A549 treated with dexamethasone at 1 μM for 4 hours (cell line): ENCODE data around the gene MDC1. TPM values are rescaled to one million over a fixed set of nuclear protein-coding genes. Genes with fewer than 3 reads are reported as not detected.

Source experiments
- total RNA-seq: library from RNA; stranded (reverse); fragments of 200-300 nt; extraction: Qiagen RNA extraction; gene quantifications from 5 replicates; pipeline ENCODE4 v1.2.3, GENCODE V29; 2022

MDC1 gene, protein sequence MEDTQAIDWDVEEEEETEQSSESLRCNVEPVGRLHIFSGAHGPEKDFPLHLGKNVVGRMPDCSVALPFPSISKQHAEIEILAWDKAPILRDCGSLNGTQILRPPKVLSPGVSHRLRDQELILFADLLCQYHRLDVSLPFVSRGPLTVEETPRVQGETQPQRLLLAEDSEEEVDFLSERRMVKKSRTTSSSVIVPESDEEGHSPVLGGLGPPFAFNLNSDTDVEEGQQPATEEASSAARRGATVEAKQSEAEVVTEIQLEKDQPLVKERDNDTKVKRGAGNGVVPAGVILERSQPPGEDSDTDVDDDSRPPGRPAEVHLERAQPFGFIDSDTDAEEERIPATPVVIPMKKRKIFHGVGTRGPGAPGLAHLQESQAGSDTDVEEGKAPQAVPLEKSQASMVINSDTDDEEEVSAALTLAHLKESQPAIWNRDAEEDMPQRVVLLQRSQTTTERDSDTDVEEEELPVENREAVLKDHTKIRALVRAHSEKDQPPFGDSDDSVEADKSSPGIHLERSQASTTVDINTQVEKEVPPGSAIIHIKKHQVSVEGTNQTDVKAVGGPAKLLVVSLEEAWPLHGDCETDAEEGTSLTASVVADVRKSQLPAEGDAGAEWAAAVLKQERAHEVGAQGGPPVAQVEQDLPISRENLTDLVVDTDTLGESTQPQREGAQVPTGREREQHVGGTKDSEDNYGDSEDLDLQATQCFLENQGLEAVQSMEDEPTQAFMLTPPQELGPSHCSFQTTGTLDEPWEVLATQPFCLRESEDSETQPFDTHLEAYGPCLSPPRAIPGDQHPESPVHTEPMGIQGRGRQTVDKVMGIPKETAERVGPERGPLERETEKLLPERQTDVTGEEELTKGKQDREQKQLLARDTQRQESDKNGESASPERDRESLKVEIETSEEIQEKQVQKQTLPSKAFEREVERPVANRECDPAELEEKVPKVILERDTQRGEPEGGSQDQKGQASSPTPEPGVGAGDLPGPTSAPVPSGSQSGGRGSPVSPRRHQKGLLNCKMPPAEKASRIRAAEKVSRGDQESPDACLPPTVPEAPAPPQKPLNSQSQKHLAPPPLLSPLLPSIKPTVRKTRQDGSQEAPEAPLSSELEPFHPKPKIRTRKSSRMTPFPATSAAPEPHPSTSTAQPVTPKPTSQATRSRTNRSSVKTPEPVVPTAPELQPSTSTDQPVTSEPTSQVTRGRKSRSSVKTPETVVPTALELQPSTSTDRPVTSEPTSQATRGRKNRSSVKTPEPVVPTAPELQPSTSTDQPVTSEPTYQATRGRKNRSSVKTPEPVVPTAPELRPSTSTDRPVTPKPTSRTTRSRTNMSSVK (N-terminal part only)
- 12.9 to 19.2 TPM (median 17.7 TPM) in 5 replicates for total RNA-seq

DNA sequence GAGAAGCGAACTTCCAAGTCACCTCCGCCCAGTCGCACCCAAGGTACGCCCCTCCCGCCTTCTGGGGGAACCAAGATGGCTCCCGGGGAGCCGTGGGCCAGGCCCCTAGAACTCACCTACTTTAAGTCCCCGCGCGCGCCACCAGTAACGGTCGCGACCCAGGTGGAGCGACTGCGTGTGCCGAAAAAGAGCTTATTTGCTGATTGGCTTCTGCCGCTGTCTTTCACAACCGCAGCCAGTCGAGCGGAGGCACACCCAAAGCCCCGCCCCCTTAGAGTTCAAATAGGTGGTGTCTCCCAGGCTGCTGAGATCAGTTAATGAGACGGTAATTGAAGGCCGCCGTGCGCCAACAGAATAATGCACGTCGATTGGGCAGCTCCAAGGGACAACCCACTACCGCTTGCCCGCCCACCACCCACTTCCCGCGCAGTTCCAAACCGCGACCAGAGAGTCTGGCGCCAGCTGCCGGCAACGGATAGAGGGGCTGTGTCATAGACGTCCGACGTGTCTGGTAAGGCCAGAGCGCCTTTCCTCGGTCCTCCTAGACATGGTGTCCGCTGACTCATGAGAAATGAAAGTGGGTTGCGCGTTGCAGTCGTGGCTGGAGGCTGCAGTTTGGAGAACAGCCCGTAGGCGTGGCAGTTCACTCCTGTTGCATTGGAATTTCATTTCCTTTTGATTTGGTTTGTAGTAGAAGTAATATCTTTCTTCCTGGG is at the start of gene MDC1:
TSS of gene MDC1 (minus strand) at position 153 of the 716 bp plus-strand sequence. CDS start 2,106 bp downstream, outside the sequence.

DNA sequence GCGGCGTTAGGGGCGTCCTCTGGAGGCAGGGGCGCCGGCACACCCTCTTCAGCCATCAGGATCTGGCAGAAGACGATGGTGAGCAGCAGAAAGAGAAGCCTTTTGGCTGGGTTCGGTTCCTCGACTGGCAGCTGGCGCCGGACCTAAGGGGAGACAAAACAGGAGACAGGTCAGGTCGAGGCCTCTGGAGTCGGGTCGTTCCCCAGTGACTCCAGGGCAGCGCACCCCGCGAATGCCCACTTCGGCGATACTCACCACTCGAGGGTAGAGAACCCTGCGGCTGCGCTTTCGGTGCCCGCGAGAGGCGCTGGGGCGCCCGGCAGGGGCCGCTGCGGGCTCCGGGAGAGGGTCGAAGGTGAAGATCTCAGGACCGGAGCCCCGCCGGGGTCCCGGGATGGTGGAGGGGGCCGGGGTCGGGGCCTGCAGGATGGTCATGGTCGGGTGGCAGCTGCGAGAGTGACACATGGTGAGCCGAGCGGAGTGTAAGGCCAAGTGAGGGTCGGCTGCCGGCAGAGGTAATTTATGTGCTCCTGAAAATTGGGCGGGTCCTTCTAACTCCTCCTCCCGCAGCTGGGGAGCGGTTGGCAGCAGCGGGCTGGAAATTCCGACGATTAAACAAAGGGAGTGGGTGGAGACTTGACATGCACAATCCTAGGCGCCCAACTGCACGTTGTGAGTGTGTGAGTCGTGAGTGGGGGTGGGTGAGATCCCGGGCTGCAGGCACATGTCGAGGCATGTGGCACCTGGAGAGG is 27.1 kb upstream of the MDC1 start, which contains the start of gene IER3:
TSS of gene IER3 (minus strand) at position 494 of the 752 bp plus-strand sequence. CDS start at position 465, 29 bp downstream.

DNA sequence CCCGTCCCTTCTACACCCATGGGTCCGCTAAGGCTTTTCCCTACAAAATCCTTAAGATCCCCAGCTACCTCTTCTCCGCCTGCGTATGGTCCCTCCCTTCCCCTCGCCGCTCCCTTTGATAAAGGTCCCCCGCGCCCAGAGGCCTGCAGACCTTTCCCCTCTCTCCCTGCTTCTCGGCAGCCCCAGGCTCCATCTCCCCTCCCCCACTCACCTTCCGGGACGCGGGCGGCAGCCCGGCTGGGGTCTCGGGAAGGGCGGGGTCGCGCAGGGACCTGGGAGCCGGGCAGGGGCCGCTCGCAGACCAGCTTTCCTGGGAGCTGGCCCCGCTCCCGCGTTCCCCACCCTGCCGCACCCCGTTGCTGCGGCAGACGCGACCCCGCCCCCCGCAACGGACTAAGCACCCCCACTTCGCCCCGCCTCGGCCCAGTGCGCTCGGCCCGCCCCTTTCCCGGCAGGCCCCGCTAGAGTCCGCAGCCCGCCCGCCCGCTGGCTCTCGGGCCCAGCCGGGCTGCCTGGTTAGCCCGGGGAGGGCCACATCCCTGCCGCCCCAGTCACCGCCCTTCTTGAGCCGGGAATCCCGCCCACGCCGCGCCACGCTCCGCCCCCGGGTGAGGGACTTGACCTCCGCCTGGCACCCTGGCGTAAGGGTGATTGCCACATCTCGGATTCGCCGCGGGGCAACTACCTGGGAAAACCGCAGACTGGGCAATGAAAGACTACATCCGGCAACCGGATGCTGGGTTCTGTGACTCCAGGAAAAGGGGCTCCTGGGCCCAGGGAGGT is 25.4 kb upstream of the MDC1 start, which contains the start of gene FLOT1:
TSS of gene FLOT1 (minus strand) at position 372 of the 783 bp plus-strand sequence. CDS start 498 bp downstream, outside the sequence.

DNA sequence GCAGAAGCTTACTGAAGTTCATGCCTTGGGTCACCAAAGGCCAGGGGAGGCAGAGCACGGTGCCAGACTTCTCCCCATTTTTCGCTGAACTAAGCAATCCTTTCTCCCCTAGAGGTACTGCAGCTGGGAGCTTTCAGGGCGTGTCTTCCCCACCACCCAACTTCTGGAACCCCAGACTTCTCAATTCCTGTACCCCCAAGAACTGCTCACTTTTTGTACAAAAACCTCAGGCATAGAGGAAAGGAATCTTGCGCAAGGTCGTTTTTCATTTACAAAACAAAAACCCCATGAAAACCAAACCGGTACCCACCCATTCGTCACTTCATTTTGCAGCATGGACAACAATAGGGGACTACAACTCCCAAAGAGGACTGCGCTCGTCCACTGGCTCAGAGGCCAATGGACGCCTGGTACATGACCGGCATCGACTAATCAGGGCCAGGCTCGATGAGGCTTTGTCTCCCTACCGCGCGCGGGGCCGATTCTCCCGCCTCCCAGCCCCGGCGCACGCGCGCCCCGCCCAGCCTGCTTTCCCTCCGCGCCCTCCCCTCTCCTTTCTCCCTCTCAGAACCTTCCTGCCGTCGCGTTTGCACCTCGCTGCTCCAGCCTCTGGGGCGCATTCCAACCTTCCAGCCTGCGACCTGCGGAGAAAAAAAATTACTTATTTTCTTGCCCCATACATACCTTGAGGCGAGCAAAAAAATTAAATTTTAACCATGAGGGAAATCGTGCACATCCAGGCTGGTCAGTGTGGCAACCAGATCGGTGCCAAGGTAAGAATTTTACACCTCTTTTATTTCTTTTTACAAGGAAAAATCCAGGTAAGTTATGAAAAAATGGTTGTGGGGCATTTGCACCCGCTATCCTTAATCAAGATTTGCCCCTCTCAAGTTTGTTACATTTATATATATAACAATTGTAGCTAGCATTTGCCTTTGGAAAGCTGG is 3.0 kb upstream of the MDC1 start, which contains the start of gene TUBB:
TSS of gene TUBB (plus strand) at position 562 of the 947 bp plus-strand sequence. CDS start at position 717, 155 bp downstream.

DNA sequence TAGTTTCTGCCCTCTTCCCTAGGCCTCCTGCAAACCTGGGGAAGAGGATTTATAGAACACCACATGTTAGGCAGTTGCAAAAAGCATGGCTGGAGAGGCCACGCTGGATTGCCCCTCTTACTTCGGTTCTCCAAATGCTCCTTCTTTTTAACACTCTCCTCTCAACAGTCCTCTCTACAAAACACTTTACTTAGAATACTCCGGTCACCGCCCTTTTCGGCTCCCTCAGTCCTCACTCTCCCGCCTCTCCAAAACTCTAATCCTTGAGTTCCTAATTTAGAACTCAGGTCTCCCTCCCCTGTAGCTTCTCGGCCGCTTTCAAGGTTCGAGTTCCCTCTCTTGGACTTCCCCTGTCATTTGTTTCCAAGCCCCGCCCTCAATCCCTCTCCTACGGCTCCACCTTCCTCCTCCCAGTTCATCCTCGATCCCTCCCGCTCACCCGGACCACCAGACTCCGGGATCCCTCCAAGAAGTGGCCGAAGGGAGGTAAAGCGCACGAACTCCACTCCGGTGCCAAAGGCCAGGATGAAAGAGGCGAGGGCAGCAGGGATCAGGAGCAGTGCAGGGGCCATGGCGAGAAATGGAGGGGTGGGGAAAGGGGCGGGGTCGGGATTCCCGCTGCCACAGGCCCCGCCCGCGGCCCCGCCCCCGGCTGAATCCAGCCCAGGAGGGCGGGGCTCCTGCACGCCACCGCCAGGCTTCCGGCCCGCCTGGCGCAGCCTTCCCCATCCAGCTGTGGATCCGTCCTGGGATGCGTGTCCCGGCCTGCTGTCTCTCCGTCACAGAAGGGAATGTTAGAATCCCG is 26.5 kb downstream of the MDC1 start, which contains the start of gene NRM:
TSS of gene NRM (minus strand) at position 582 of the 805 bp plus-strand sequence. CDS start at position 572, 10 bp downstream.

DNA sequence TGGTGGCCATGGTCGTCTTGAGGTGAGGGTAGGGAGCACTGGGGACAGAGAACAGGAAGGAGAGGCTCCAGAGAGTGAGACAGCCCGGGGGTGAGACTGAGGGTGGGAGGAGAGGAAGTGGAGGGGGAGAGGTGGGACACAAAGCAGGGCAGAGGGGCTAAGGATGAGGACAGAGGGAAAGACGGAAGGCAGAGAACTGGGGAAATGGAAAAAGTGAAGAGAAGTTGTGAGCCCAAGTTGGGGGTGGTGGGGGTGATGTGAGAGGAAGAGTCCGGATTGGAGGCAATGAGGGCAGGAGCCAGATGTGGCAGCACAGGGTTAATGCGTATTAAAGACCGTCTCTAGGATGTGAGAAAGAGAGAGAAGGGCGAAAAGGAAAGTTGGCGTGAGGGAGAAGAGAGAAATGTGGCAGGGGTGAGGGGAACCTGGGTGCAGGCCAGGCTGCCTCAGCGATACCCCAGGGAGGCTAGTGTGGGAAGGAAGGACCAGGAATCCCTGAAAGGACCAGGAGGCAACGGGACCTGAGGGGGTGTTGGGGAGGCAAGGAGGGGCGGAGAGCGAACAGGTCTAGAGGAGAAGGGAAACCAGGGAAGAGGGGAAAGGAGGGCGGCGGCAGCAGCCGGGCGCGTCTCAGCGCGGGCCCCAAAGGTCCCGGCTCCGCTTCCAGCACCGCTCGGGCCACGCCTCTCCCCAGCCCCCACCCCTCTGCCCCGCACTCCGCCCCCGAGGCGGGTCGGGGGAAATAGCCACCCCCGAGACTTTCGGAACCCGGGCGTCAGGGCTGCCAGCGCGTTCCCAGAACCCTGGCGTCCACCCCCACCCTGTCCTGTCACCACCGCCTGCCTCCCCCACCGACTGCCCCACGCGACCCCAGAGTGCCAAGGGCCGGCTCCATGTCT is 30.8 kb downstream of the MDC1 start, which contains the start of gene PPP1R18:
TSS of gene PPP1R18 (minus strand) at position 637 of the 899 bp plus-strand sequence. CDS start at position 10, 627 bp downstream.

DNA sequence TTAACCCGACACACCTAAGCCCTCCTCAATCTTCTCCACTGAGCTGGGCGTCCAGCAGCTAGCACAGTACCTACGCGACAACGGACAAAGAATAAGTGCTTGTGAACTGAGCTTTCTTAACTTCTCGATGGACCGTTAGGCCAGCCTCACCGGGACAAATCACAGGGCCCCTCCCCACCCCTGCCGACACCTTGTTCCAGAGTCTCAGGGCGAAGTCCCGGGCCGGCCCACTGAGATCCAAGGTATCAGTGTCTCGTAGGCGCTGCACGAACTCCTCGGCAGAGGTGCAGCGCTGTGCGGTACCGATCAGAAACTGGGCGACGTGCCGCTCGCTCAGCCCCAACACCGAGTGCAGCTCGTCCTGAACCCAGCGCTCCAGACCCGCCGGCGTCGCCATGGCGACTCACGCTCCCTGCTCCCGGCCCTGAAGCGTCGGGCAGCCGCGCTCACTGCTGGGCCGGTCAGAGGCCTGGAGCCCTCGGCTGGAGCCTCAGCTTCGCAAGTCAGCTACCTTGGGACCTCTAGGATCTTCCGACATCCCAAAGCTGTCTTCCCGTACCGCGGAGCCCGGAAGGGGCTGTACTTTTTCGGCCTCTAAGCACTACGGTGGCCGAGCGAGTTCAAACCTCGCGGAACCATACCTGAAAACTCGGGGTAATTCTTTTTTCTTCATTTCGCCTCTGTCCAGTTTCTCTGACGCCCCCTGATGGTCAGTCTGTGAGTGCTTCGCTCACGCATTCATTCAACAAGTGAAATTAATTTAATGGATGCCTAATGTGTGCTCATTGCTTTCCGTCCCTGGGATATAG is 44.4 kb downstream of the MDC1 start, which contains the start of gene DHX16:
TSS of gene DHX16 (minus strand) at position 562 of the 809 bp plus-strand sequence. CDS start at position 397, 165 bp downstream.

Other genes with a start within 250 kb of the MDC1 start
- 56.3 to 63.3 TPM (median 57.9 TPM) in 5 replicates for gene HLA-E, start 227.8 kb downstream of the MDC1 start, total RNA-seq
- gene GNL1, start 160.8 kb downstream of the MDC1 start, total RNA-seq = 27.1 to 31.7 TPM (median 28.9 TPM) in 5 replicates
- 13.3 to 18.8 TPM (median 18.4 TPM) in 5 replicates for gene PRR3, start 160.0 kb downstream of the MDC1 start, total RNA-seq
- gene ABCF1, start 145.8 kb downstream of the MDC1 start, total RNA-seq = 51.7 to 57.5 TPM (median 54.5 TPM) in 5 replicates
- 26.5 to 49.0 TPM (median 36.6 TPM) in 5 replicates for gene PPP1R10, start 100.0 kb downstream of the MDC1 start, total RNA-seq
- gene MRPS18B, start 99.4 kb downstream of the MDC1 start, total RNA-seq = 66.3 to 102 TPM (median 69.2 TPM) in 5 replicates
- 4.5 to 6.6 TPM (median 6.2 TPM) in 5 replicates for gene ATAT1, start 90.4 kb downstream of the MDC1 start, total RNA-seq
- 9.2 to 13.8 TPM (median 13.5 TPM) in 5 replicates for gene C6orf136, start 70.1 kb downstream of the MDC1 start, total RNA-seq
- gene DHX16, start 44.3 kb downstream of the MDC1 start, total RNA-seq = 24.2 to 31.4 TPM (median 29.6 TPM) in 5 replicates
- gene PPP1R18, start 30.6 kb downstream of the MDC1 start, total RNA-seq = 37.7 to 47.4 TPM (median 43.5 TPM) in 5 replicates
- gene NRM, start 26.3 kb downstream of the MDC1 start, total RNA-seq = 20.2 to 28.4 TPM (median 27.5 TPM) in 5 replicates
- 781 to 989 TPM (median 940 TPM) in 5 replicates for gene TUBB, start 3.1 kb upstream of the MDC1 start, total RNA-seq
- gene FLOT1, start 25.4 kb upstream of the MDC1 start, total RNA-seq = 74.1 to 99.1 TPM (median 94.5 TPM) in 5 replicates
- 39.2 to 58.3 TPM (median 55.1 TPM) in 5 replicates for gene IER3, start 27.3 kb upstream of the MDC1 start, total RNA-seq
- 54.7 to 71.1 TPM (median 64.8 TPM) in 5 replicates for gene DDR1, start 167.2 kb upstream of the MDC1 start, total RNA-seq
- gene GTF2H4, start 190.9 kb upstream of the MDC1 start, total RNA-seq = 17.2 to 21.4 TPM (median 19.3 TPM) in 5 replicates
- gene VARS2, start 197.0 kb upstream of the MDC1 start, total RNA-seq = 11.6 to 16.2 TPM (median 15.7 TPM) in 5 replicates
- gene SFTA2, start 214.9 kb upstream of the MDC1 start, total RNA-seq = 0.11 to 0.15 TPM in 2 of 5 replicates, not detected in the others
- gene MUCL3, start 223.7 kb upstream of the MDC1 start, total RNA-seq = 0.06 to 0.15 TPM (median 0.10 TPM) in 5 replicates